ENCODE results near the gene PLA2G5.

DNA sequence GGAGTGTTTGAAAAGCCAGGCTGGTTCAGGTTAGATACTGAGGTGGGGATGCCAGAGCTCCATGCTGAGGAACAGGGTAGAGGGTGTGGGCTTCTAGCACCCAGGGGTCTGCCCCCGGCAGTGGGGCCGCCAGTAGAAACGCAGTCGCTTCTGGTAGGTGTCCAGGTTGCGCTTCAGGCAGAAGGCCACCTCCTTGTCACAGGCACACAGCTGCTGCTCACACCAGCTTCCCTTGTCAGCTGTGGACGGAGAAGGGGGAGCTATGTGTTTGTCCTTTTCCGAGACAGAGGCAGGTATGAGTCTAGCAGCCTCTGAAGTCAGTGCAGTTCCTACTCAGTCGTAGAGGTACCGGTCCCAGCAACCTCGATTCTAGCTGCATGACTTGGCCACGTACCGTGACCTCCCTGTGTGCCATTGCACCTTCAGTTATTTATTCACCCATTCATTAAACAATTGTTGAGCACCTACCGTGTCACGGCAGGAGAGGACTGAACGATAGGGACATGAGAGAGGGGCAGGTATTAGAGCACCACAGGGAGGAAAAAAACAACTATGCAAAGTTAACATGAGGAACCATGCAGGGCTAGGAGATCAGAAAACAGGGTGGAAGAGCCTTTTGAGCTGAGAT, 44.1 kb downstream of the PLA2G5 start:
- TF ChIP-seq, protein P1, sequence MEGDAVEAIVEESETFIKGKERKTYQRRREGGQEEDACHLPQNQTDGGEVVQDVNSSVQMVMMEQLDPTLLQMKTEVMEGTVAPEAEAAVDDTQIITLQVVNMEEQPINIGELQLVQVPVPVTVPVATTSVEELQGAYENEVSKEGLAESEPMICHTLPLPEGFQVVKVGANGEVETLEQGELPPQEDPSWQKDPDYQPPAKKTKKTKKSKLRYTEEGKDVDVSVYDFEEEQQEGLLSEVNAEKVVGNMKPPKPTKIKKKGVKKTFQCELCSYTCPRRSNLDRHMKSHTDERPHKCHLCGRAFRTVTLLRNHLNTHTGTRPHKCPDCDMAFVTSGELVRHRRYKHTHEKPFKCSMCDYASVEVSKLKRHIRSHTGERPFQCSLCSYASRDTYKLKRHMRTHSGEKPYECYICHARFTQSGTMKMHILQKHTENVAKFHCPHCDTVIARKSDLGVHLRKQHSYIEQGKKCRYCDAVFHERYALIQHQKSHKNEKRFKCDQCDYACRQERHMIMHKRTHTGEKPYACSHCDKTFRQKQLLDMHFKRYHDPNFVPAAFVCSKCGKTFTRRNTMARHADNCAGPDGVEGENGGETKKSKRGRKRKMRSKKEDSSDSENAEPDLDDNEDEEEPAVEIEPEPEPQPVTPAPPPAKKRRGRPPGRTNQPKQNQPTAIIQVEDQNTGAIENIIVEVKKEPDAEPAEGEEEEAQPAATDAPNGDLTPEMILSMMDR (IDR thresholded peaks at IDR 0.05): no peak
- TF ChIP-seq POLR2A (IDR thresholded peaks at IDR 0.05; ENCODE audit: low read depth) (no peak), POLR2AphosphoS5 (IDR thresholded peaks at IDR 0.05) (no peak)
